ENCODE results near the gene PDIA6. TPM values are rescaled to one million over a fixed set of nuclear protein-coding genes. Genes with fewer than 3 reads are reported as not detected.

Gene PDIA6
- total RNA-seq, 1 donor from 2014 or later = 213 TPM

- no peak for DNase-seq (ENCODE audit: low spot score)
Observed at GRCh38 chr2:10764096-10764785, 48.3 kb downstream of the PDIA6 start.

- DNase-seq (ENCODE audit: low spot score) = no peak
Observed at GRCh38 chr2:10763461-10763800, 49.2 kb downstream of the PDIA6 start.

GRCh38 chr2:10762651-10763460 is 49.7 kb downstream of the PDIA6 start:
- DNase-seq (ENCODE audit: low spot score) = peak; percentile 18

- no peak for DNase-seq (ENCODE audit: low spot score)
Observed at GRCh38 chr2:10761591-10761990, 51.0 kb downstream of the PDIA6 start.

GRCh38 chr2:10760794-10761504 is 51.6 kb downstream of the PDIA6 start:
- DNase-seq (ENCODE audit: low spot score) = no peak

GRCh38 chr2:10759151-10759714 is 53.4 kb downstream of the PDIA6 start:
- no peak for DNase-seq (ENCODE audit: low spot score)

- no peak for DNase-seq (ENCODE audit: low spot score)
Observed at GRCh38 chr2:10757814-10758286, 54.7 kb downstream of the PDIA6 start.

- DNase-seq (ENCODE audit: low spot score) = no peak
Observed at GRCh38 chr2:10755621-10756020, 57.0 kb downstream of the PDIA6 start.

- DNase-seq (ENCODE audit: low spot score) = no peak
Observed at GRCh38 chr2:10753876-10754275, 58.7 kb downstream of the PDIA6 start.

- no peak for DNase-seq (ENCODE audit: low spot score)
Observed at GRCh38 chr2:10753156-10753555, 59.4 kb downstream of the PDIA6 start.

GRCh38 chr2:10752236-10752635 is 60.3 kb downstream of the PDIA6 start:
- DNase-seq (ENCODE audit: low spot score) = no peak

GRCh38 chr2:10750610-10751009 is 62.0 kb downstream of the PDIA6 start:
- no peak for DNase-seq (ENCODE audit: low spot score)

GRCh38 chr2:10742666-10743065 is 69.9 kb downstream of the PDIA6 start:
- no peak for DNase-seq (ENCODE audit: low spot score)

GRCh38 chr2:10741139-10741538 is 71.4 kb downstream of the PDIA6 start:
- DNase-seq (ENCODE audit: low spot score) = no peak

GRCh38 chr2:10740226-10740625 is 72.4 kb downstream of the PDIA6 start:
- no peak for DNase-seq (ENCODE audit: low spot score)

GRCh38 chr2:10738192-10738591 is 74.4 kb downstream of the PDIA6 start:
- no peak for DNase-seq (ENCODE audit: low spot score)

GRCh38 chr2:10733980-10734379 is 78.6 kb downstream of the PDIA6 start:
- no peak for DNase-seq (ENCODE audit: low spot score)

- no peak for DNase-seq (ENCODE audit: low spot score)
Observed at GRCh38 chr2:10733566-10733925, 79.0 kb downstream of the PDIA6 start.

All from mucosa of gallbladder (tissue), 1 donor.